DMS53 (cell line): ENCODE results near the gene GRN.
"Not testable (repeated sequence)": the region's sequence is repeated elsewhere in the genome, so short reads cannot be mapped to it uniquely, and the experiment has no call there.

Experiments used
- DNase-seq: peaks from one replicate; lab custom pipeline; 2025; lab: John Stamatoyannopoulos, UW

Gene GRN

DNA sequence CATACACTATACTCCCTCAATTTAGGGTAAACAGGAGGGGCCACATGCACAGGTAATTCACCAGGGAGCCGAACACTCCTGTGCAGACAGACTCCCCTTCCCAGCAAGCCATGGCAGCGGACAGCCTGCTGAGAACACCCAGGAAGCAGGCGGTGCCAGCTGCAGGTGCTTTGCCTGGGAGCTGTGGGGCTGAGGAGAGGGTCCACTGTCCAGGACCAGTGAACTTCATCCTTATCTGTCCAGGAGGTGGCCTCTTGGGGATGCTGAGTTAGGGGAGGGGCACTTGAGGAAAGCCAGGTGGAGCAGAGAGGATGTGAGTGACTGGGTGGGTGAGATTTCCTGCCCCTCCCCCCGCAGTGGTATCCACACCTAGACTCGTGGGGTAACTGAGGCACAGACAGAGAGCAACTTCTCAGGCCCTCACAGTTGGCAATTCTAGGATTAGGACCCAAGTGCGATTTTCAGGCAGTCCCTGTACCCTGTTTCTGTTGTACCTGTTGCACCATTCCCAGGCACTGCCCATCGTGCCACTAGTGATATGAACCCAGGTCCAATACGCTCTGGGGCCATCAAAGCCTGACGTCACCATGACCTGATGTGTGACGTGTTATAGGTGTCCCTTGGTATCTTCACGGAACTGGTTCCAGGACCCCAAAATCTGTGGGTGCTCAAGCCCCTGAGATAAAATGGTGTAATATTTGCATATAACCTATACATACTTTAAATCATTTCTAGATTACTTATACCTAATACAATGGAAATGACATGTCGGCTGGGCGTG is 1.2 kb downstream of the GRN start:
- DNase-seq = peak; percentile 60

DNA sequence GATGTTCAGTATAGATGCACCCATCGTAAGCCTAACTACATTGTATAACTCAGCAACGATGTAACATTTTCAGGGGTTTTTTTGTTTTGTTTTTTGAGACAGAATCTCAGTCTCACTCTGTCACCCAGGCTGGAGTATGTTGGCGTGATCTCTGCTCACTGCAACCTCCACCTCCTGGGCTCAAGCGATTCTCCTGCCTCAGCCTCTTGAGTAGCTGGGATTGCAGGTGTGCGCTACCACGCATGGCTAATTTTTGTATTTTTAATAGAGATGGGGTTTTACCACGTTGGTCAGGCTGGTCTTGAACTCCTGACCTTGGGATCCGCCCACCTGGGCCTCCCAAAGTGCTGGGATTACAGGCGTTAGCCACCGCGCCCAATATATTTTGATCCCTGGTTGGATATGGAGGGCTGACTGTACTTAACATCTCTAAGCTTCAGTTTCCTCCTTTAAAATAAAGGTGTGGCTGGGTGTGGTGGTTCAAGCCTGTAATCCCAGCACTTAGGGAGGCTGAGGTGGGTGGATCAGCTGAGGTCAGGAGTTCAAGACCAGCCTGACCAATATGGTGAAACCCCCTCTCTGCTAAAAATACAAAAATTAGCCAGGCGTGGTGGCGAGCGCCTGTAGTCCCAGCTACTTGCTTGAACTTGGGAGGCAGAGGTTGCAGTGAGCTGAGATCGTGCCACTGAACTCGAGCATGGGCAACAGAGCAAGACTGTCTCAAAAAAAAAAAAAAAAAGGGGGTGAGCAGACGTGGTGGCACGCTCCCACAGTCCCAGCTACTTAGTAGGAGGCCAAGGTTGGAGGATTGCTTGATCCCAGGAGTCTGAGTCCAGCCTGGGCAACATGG is 2.3 kb downstream of the GRN start:
- not testable (repeated sequence) for DNase-seq

DNA sequence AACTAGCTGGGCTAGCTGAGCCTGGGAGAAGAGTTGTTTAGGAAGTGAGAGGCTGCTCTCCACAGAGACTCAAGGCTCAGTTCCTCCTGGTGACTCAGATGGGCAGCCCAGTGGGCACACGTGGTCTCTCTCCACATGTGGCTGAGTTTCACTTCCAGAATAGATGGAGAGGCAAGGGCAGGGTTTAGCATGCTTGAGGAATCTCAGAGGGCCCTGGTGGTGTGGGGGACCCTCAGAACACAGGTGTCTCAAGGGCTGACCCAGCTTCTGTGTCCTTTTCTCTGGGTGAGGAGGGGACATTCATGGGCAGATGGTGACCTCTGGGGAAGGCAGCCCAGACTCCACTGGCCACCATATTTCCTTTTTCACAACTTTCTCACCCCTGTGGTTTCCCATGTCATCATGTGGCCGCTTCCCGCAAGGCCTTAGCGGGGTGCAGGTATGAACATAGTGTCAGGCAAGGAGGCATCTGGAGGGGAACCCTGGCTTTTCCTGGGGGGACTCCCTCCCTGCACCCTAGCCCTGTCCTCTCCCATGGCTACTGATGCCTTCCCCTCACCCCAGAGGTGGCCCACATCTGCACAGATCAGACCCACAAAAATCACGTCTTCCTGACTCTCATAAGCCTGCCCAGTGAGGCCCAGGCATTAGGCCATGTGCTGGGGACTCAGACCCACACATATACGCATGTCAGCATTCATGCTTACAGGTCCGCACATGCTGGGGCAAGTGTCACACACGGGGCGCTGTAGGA is 3.3 kb downstream of the GRN start:
- no peak for DNase-seq

DNA sequence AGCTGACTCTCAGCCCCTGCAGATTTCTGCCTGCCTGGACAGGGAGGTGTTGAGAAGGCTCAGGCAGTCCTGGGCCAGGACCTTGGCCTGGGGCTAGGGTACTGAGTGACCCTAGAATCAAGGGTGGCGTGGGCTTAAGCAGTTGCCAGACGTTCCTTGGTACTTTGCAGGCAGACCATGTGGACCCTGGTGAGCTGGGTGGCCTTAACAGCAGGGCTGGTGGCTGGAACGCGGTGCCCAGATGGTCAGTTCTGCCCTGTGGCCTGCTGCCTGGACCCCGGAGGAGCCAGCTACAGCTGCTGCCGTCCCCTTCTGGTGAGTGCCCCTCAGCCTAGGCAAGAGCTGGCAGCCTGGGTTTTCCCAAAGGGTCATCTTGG is 3.9 kb downstream of the GRN start:
- DNase-seq = no peak

DNA sequence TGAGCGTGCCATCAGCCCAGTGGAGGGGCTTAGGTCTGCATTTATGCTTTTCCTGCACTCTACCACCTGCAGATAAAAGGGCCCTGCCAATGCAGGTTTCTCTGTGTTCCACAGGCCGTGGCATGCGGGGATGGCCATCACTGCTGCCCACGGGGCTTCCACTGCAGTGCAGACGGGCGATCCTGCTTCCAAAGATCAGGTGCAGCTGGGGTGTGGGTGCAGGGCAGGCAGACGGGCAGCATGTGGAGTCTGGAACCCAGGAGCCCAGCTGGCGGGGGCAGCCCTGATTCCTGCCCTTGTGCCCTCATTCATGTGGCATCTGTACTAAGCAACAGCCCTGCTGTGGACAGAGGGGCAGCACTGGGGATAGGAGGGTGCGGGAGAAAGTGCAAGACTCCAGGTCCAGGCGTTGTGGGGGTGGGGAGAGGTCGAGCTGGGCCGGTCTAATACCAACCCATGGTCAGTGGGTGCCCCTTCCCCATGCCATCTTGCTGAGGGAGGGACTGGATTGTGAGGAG is 4.5 kb downstream of the GRN start:
- DNase-seq = no peak

DNA sequence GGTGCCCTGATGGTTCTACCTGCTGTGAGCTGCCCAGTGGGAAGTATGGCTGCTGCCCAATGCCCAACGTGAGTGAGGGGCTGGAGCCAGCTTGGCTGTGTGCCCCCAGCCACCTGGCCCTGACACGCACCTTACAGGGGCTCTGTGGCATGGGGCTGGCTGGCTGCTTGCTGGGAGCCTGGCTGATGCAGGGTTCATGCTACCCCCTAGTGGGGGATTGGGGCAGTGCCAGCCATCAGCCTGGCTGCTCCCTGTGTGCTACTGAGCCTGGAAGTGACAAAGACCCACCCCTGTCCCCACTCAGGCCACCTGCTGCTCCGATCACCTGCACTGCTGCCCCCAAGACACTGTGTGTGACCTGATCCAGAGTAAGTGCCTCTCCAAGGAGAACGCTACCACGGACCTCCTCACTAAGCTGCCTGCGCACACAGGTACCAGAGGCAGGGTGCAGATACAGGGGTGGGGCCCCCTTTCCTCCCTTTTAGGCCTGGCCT is 5.7 kb downstream of the GRN start:
- DNase-seq = peak; percentile 83

DNA sequence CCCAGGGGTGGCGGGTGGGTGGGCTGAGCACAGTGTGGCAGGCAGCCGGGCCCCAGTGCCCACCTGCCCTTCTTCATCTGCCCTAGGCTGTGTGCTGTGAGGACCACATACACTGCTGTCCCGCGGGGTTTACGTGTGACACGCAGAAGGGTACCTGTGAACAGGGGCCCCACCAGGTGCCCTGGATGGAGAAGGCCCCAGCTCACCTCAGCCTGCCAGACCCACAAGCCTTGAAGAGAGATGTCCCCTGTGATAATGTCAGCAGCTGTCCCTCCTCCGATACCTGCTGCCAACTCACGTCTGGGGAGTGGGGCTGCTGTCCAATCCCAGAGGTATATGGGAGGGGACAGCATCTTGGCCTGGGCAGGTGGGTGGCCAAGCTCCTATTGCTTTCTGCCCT is 6.4 kb downstream of the GRN start:
- DNase-seq = no peak

DNA sequence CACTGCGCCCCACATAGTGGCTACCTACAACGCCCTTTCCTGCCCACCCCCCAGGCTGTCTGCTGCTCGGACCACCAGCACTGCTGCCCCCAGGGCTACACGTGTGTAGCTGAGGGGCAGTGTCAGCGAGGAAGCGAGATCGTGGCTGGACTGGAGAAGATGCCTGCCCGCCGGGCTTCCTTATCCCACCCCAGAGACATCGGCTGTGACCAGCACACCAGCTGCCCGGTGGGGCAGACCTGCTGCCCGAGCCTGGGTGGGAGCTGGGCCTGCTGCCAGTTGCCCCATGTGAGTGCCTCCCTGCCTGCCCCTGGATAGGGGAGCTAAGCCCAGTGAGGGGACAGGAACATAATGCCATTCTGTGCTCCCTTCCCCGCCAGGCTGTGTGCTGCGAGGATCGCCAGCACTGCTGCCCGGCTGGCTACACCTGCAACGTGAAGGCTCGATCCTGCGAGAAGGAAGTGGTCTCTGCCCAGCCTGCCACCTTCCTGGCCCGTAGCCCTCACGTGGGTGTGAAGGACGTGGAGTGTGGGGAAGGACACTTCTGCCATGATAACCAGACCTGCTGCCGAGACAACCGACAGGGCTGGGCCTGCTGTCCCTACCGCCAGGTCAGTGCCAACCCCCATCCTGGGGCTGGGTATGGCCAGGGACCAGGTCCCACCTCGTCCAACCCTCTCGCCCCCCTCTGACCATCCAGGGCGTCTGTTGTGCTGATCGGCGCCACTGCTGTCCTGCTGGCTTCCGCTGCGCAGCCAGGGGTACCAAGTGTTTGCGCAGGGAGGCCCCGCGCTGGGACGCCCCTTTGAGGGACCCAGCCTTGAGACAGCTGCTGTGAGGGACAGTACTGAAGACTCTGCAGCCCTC is 7.1 kb downstream of the GRN start:
- no peak for DNase-seq

DNA sequence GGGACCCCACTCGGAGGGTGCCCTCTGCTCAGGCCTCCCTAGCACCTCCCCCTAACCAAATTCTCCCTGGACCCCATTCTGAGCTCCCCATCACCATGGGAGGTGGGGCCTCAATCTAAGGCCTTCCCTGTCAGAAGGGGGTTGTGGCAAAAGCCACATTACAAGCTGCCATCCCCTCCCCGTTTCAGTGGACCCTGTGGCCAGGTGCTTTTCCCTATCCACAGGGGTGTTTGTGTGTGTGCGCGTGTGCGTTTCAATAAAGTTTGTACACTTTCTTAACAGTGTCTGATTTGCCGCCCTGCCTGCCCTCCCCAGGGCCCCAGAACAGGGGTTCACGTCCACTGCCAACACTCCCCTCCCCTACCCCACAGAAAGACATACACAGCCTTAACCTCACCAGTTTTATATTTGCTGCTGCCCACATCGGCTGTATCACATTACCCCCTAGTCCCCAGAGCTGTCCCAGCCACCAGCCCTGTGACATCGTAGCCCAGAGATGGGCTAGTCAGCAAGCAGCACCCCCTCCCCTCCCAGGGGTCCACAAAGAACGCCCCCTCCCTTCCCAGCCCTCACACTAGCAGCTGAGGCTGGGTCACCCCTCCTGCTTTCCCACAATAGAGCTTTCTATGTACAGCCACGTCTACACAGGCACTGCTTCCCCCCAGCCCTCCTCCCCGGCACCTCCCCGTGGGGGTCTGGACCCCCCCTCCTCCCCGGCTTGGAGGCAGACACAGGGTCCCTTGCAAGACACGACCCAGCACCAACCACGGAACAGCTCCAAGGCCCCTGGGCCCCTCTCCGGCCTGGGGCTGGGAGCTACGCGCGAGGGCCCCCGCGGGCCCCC is 7.9 kb downstream of the GRN start:
- no peak for DNase-seq

DNA sequence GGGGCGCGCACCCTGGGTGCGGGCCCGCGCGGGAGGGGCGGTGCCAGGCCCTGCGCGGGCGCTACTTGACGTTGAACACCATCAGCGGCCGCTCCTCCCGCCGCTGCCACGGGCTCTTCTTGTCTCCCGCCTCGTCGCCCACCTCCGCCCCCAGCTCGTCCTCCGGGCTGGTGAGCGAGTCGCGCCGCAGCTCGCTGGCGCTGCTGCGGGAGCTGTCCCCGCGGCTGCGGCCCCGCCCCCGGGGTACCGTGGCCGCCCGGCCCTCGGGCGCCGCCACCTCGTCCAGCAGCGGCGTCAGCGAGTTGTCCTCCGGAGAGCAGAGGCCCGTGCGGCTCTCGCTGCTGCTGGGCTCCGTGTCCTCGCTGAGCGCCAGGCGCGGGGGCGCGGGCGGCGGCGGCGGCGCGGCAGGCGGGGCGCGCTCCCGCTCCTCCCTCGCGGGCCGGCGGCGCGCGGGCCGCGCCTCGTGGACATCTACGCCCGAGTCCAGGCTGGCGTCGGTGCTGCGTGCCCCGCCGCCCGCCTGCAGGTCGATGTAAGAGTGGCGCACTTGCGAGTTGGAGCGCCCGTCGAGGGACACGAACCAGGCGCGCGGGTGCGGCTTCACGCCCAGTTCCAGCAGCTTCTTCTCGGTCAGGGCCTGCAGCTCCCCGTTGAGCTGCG is 8.7 kb downstream of the GRN start:
- peak; percentile 77 for DNase-seq

DNA sequence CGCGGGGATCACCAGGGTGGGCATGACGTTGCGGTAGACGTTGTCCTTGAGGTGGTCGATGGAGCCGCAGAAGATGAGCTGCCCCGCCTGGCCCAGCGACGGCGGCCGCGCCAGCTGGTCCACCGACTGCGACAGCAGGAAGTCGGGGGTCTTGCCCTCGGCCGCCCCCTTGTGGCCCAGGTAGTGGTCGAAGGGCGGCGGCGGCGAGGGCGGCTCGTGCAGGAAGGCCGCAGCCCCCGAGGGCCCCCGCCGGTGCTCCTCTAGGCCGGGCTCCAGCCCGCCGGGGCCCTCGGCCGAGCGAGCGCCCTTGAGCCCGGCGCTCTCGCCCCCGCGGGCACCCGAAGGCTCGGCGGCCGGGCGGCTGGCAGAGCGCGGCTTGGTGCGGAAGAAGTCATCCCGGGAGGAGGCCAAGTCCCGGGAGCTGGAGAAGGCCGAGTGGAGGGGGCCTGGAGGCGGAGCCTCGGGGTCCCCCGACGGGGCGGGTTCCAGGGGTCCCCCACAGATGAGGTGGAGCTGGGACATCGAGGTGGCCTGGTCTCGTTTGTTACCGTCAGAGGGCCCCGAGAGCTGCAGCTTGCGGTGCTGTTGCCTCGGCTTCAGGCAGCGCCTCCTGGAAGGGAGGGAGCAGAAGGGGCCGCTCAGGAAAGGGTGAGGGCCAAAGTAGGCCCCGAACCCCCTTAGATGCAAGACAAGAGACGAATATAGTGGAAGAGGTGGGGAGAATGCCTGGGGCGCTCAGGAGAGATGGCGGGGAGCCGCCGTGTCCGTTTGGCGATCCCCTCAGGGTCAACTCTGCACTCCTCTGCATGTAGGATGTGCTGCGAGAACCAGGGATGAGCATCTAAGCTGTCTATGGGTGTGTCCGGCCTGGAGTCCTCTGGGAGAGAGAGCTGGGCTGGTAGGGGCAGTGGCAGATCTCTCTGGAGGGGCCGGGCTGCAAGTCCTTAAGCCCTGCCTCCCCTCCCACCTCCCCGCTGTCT is 9.8 kb downstream of the GRN start:
- no peak for DNase-seq

DNA sequence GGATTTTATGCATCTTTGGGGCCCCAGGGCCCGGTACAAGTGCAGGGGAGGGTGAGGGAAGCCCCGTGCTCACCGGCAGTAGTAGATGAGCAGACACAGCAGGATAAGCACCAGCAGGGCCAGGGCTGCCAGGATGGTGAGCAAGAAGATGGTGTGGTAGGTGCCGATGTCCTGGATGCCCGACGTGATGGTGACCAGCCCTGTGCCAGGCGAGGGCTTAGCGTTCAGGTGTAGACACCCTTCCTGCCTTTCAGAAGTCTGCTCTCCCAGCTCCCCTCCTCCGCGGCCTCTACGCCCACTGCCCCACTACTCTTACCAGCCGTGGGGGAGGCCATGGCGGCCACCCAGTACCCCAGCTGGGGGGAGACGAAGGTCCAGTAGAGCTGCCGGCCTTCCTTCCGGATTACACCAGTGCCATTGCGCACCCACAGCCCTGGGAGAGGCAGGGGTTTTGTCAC is 10.6 kb downstream of the GRN start:
- no peak for DNase-seq

DNA sequence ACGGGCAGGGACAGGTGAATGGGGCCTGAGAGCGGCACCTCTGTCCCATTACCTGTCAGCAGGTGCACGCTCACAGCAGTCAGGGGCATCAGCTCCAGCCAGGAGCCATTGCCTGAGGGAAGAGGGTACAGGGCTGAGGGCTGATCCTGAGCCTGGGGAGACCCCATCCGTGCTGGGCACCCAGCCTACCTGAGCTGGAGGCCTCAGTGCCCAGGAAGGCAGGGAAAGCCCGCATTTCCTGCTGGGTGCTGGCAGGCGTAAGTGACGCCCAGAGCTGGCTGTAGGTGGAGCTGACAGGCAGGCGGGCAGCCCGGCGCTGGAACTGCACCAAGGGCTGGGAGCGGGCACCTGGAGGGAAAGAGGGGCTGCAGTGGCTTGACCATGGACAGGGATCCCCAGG is 11.1 kb downstream of the GRN start:
- DNase-seq = peak; percentile 30

DNA sequence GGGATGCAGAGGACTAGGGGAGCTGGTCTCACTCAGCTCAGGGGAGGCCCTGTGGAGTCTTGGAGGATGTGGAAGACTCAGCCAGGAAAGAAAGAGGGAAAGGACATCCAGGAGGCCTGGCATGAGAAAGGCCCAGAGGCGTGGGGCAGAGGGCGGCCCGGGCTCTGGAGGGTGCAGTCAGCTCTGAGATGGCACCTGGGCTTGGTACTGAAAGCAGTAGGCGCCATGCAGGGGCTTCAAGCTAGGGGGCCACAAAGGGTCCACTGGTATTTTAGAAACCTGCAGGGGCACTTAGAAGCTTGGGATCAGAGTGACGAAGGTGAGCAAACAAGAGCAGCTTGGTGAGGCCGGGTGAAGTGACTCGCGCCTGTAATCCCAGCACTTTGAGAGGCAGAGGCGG is 13.0 kb downstream of the GRN start:
- DNase-seq = no peak

DNA sequence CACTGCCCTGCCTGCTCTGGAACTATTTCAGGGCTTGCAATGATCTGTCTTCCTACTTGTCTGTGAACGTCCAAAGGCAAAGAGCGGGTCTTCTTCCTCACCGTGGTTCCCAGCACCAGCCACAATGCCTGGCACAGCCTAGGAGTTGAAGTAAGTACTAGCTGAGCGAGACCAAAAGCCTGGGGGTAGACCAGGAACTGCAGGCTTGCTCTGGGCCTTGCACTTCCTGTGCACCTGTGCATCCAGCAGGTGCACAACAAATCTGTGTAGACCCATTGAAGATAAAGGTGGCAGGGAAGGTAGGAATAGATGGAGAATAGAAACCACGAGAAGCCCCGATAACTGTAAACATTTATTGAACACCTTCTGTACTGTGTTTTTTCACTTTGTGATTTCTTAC is 13.9 kb downstream of the GRN start:
- DNase-seq = peak; percentile 66

DNA sequence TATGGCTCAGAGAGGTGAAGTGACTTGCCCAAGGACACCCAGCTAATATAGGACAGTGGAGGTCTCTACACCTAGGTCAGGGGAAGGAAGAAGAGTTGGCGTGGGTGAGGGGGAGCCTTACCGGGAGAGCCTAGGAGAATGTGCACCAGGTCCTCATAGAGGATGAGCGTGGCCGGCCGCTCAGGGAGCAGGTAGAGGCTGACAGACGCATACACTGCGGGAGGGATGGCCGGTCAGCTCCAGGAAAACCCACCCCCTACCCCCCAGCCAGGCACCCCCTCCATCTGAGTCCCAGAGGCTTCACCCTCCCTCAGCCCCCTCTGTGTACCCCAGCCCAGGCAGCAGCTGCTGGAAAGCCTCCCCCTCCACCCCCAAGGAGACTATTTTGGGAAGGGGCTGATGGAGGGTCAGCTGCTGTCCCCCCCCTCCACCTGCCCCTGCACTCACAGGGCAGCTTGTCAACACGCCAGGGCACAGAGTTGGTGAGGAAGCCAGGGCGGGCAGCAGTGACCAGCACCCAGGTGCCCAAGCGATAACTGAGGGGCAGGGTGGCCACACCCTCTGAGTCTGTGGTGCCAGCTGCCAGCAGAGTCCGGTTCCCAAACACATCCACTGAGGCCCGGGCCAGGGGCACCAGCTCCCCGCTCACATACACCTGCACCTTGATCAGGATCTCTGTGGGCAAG is 14.5 kb downstream of the GRN start:
- no peak for DNase-seq

DNA sequence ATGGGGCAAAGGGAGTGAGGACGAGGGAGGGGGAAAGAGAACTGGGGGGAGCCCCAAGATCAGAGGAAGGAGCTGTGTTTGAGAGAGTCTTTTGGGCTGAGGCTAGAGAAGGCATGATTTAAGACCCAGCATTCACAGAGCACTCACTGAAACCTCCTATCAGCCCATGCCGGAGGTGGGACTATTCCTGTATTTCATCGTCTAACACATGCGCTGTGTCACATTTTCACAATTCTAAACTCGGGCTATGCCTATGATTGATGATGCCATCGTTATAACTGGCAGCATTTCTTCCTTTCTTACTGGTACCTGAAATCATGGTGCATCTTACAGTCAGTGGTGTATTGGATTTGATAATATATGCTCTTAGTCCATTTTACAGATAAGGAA is 15.0 kb downstream of the GRN start:
- no peak for DNase-seq

DNA sequence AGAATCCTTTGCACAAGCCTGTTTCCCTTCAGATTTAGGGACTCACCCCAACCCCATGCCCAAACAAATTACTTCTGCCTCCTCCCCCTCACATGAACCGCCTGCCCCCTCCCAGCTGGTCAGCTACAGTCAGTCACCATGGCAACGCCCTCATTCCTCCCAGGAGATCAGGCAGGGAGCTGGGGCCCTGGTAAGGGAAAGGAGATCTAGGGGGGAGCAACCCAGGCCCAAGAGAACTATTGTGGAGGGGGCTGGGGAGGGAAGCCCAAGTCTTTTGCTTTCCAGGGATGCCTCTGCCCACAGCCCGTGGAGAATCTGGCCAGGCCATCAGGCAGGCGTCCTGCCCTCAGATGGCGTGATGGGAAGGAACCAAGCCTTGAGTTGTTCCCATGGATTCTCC is 15.7 kb downstream of the GRN start:
- DNase-seq = peak; percentile 63
